Endothelial cell of umbilical vein (primary cell): ENCODE measurements around the gene PSD2. TPM values are rescaled to one million over a fixed set of nuclear protein-coding genes. Genes with fewer than 3 reads are reported as not detected.
"Not testable (repeated sequence)": the region's sequence is repeated elsewhere in the genome, so short reads cannot be mapped to it uniquely, and the experiment has no call there.

Experiments used
- BruUV-seq: library from RNA; stranded (reverse); fragments of 400-500 nt; replicated peaks from 2 replicates; lab custom pipeline; 2021; lab: Mats Ljungman, UMichigan
- CTCF ChIA-PET: fragments of 300-600, 350-600 bp; sonication (Branson Sonifier 250); formaldehyde crosslinking; loops from one replicate; lab custom pipeline; 2021; ENCODE audit warnings: antibody characterized with exemption, inconsistent platforms; lab: Charles Lee
- POLR2A ChIA-PET: fragments of 300-600, 350-600 bp; sonication (Branson Sonifier 250); formaldehyde crosslinking; loops from one replicate; lab custom pipeline; 2021; ENCODE audit warnings: antibody characterized with exemption, inconsistent platforms; lab: Charles Lee
- DNase-seq: peaks from one replicate; pipeline ENCODE4 v3.0.0-alpha.2; 2011; ENCODE audit warnings: low read depth, low spot score
- FAIRE-seq: peaks from 2 replicates; lab custom pipeline; 2011; peaks lifted over from hg19 to GRCh38; lab: Jason Lieb, UNC
- H2AFZ ChIP-seq: 2 replicates; pipeline ENCODE4 v1.6.0; 2012; ENCODE audit warnings: low read depth, low read length, control low read depth, inconsistent platforms
- H3K27ac ChIP-seq: 2 replicates; pipeline ENCODE4 v1.5.1; 2011; ENCODE audit warnings: low read depth, mild to moderate bottlenecking, control low read depth, low read length, moderate library complexity; ENCODE audit not compliant: insufficient read depth
- H3K27me3 ChIP-seq, 2 experiments: 2 replicates each; pipeline versions ENCODE4 v1.6.0 to v1.6.1; 2011; ENCODE audit warnings: low read length in 2 of 2, mixed read lengths in 1 of 2; ENCODE audit not compliant: control insufficient read depth in 2 of 2, insufficient read depth in 2 of 2
- H3K36me3 ChIP-seq, 2 experiments: 2 replicates in 1 of 2; 3 replicates in 1 of 2; pipeline ENCODE4 v1.5.1; 2011; ENCODE audit warnings: low read length in 2 of 2, mild to moderate bottlenecking in 1 of 2, moderate library complexity in 1 of 2; ENCODE audit not compliant: control insufficient read depth in 2 of 2, insufficient read depth in 2 of 2; ENCODE audit errors: extremely low read depth in 1 of 2
- H3K4me1 ChIP-seq: 3 replicates; pipeline ENCODE4 v1.5.1; 2011; ENCODE audit warnings: mild to moderate bottlenecking, low read length; ENCODE audit not compliant: control insufficient read depth, insufficient read depth; ENCODE audit errors: extremely low read depth
- H3K4me2 ChIP-seq: 2 replicates; pipeline ENCODE4 v1.6.1; 2011; ENCODE audit warnings: low read length, control low read depth, mixed read lengths; ENCODE audit not compliant: insufficient read depth
- H3K4me3 ChIP-seq, 3 experiments: fragments of 200-600 bp in 1 of 3; sonication (generic), shearing (Covaris generic) in 1 of 3; replicated peaks in 1 of 3; 2 replicates each; pipeline ENCODE4 v1.5.1; 2011 to 2016; ENCODE audit warnings: control low read depth in 3 of 3, low read length in 3 of 3, mild to moderate bottlenecking in 2 of 3, inconsistent platforms in 1 of 3, low read depth in 1 of 3, moderate library complexity in 1 of 3; ENCODE audit not compliant: insufficient read depth in 1 of 3
- H3K79me2 ChIP-seq: 2 replicates; pipeline ENCODE4 v1.6.0; 2012; ENCODE audit warnings: low read length, inconsistent platforms; ENCODE audit not compliant: control insufficient read depth, insufficient read depth
- H3K9ac ChIP-seq: replicated peaks from 2 replicates; pipeline ENCODE3; 2011; ENCODE audit warnings: low read length, control low read depth; ENCODE audit not compliant: insufficient read depth; ENCODE audit errors: extremely low read depth
- H3K9me1 ChIP-seq: replicated peaks from 3 replicates; pipeline ENCODE4 v1.6.0; 2011; ENCODE audit warnings: mild to moderate bottlenecking, low read length; ENCODE audit not compliant: control insufficient read depth, insufficient read depth; ENCODE audit errors: extremely low read depth
- H3K9me3 ChIP-seq: replicated peaks from 2 replicates; pipeline ENCODE4 v1.5.1; 2012; ENCODE audit warnings: low read length, inconsistent platforms; ENCODE audit not compliant: control insufficient read depth, insufficient read depth
- H4K20me1 ChIP-seq: replicated peaks from 2 replicates; pipeline ENCODE3; 2011; ENCODE audit warnings: mild to moderate bottlenecking, low read length; ENCODE audit not compliant: control insufficient read depth, insufficient read depth; ENCODE audit errors: extremely low read depth
- EZH2 ChIP-seq: IDR thresholded peaks from 2 replicates; pipeline ENCODE4 v1.6.1; 2012; ENCODE audit warnings: borderline replicate concordance, low read depth, mild to moderate bottlenecking, moderate library complexity, low read length, inconsistent platforms; ENCODE audit not compliant: severe bottlenecking
- GATA2 ChIP-seq: IDR thresholded peaks from 2 replicates; pipeline ENCODE4 v1.7.0; 2011; ENCODE audit warnings: low read depth, mild to moderate bottlenecking, moderate library complexity, mixed read lengths, low read length; ENCODE audit not compliant: insufficient read length, insufficient read depth
- JUN ChIP-seq: IDR thresholded peaks from 2 replicates; pipeline ENCODE4 v1.6.1; 2011; ENCODE audit warnings: borderline replicate concordance, low read depth; ENCODE audit not compliant: insufficient read length, insufficient read depth
- MYC ChIP-seq: IDR thresholded peaks from one replicate; pipeline ENCODE4 v1.6.1; 2011; ENCODE audit warnings: mild to moderate bottlenecking, low read depth, low read length
- POLR2A ChIP-seq: IDR thresholded peaks from 2 replicates; pipeline ENCODE4 v1.6.1; 2012; ENCODE audit warnings: low read depth, mild to moderate bottlenecking, control low read depth, low read length
- POLR2AphosphoS5 ChIP-seq: IDR thresholded peaks from 2 replicates; pipeline ENCODE4 v1.6.1; 2012; ENCODE audit warnings: low read depth, mild to moderate bottlenecking, control low read depth, low read length, moderate library complexity; ENCODE audit not compliant: insufficient read depth
- dilution Hi-C: fragments of 300-500 bp; cut with MboI; formaldehyde crosslinking; loops from one replicate; pipeline ENCODE4 v1.15.0; 2019; ENCODE audit warnings: low sequenced_read_pairs; ENCODE audit not compliant: extremely low pct_ligation_motif_present
- intact Hi-C: fragments of 100-400 bp; cut with micrococcal nuclease; formaldehyde crosslinking; loops from one replicate; pipeline ENCODE4 v1.10.0; 2022
- polyA plus RNA-seq, 4 experiments: library from polyadenylated mRNA; depleted of rRNA in 3 of 4; stranded (reverse) in 3 of 4; unstranded in 1 of 4; fragments of >200 nt; gene quantifications; 2 replicates each; pipeline versions ENCODE4 v1.2.1 to v1.2.3, GENCODE V29; 2011 to 2012; ENCODE audit warnings: missing spikeins in 1 of 4
- total RNA-seq: library from RNA; stranded (reverse); gene quantifications from 2 replicates; pipeline ENCODE4 v1.2.3, GENCODE V29; 2021
- TF ChIP-seq, protein P1 (sequence below), 2 donors: IDR thresholded peaks; 1 replicate in 1 of 2; 2 replicates in 1 of 2; pipeline ENCODE4 v1.5.1; 2011; ENCODE audit warnings: low read length in 2 of 2, mild to moderate bottlenecking in 2 of 2, moderate library complexity in 2 of 2, control low read depth in 1 of 2, inconsistent platforms in 1 of 2, low read depth in 1 of 2; ENCODE audit not compliant: insufficient read depth in 1 of 2; ENCODE audit errors: extremely low read depth in 1 of 2
- TF ChIP-seq, protein P2 (sequence below): IDR thresholded peaks from 2 replicates; pipeline ENCODE4 v1.6.1; 2011; ENCODE audit not compliant: insufficient read depth, insufficient read length

The PSD2 gene
- total and polyA plus RNA-seq, 2 donors (not counting 3 experiments of a cell fraction or from before 2014, with no cell fraction given): not detected

DNA sequence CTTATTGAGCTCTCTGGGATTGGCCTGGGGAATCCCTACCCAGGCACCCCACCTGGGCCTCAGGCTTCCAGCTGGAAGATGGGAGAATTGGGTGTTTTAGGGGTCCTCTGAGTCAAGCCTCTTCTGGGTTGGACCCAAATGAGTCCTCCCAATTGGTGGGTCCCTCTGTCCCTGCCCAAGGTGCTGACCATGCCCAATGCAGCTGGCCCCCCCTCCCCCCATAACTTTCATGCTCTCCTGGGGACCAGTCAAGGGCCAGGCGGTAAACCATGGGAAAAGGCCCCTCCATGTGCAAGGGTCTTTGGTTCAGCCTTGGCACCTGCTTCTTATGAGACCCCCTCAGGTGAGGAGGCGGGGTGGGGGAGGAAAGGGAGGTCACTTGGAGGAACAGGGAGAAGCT is 3.4 kb upstream of the PSD2 start:
- dilution Hi-C loops (no loop called here), intact Hi-C loops (no loop called here)
- no peak overlapping the region for H3K27ac ChIP-seq
- H3K27me3 ChIP-seq: peaks cover 33 to 37% of the 10 kb centered on the region in 2 experiments
- no peaks in the 10 kb centered on the region for H4K20me1 ChIP-seq
- H3K4me3 ChIP-seq: no peak overlapping the region
- DNase-seq: no peak
- no peaks in the 10 kb centered on the region for H3K9me1 ChIP-seq
- FAIRE-seq: no peak
- no peak overlapping the region for H2AFZ ChIP-seq
- no peak overlapping the region for H3K4me2 ChIP-seq
- no peak overlapping the region for H3K9ac ChIP-seq
- ChIA-PET CTCF (interaction anchor here (0.9 to 2.0 kb wide), 7 partner anchors 13 to 364 kb away, joined by 3 to 17 read pairs (median 4); no protein-coding TSS in a partner anchor), POLR2A (no interaction called here)
- no peaks in the 10 kb centered on the region for H3K9me3 ChIP-seq
- H3K79me2 ChIP-seq: no peaks in the 10 kb centered on the region
- no peak for TF ChIP-seq EZH2
- TF ChIP-seq, protein P1, sequence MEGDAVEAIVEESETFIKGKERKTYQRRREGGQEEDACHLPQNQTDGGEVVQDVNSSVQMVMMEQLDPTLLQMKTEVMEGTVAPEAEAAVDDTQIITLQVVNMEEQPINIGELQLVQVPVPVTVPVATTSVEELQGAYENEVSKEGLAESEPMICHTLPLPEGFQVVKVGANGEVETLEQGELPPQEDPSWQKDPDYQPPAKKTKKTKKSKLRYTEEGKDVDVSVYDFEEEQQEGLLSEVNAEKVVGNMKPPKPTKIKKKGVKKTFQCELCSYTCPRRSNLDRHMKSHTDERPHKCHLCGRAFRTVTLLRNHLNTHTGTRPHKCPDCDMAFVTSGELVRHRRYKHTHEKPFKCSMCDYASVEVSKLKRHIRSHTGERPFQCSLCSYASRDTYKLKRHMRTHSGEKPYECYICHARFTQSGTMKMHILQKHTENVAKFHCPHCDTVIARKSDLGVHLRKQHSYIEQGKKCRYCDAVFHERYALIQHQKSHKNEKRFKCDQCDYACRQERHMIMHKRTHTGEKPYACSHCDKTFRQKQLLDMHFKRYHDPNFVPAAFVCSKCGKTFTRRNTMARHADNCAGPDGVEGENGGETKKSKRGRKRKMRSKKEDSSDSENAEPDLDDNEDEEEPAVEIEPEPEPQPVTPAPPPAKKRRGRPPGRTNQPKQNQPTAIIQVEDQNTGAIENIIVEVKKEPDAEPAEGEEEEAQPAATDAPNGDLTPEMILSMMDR (IDR thresholded peaks at IDR 0.05; ENCODE audit: extremely low read depth in 1 of 2, insufficient read depth in 1 of 2, low read depth in 1 of 2, low read length in 2 of 2): no peak
- no peak for TF ChIP-seq JUN
- no peak for TF ChIP-seq MYC
- TF ChIP-seq GATA2: no peak
- TF ChIP-seq POLR2AphosphoS5: no peak
- TF ChIP-seq, protein P2, sequence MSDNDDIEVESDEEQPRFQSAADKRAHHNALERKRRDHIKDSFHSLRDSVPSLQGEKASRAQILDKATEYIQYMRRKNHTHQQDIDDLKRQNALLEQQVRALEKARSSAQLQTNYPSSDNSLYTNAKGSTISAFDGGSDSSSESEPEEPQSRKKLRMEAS: no peak
- no peak for TF ChIP-seq POLR2A
- BruUV-seq: no TSS peak
- peaks cover 3% of the 10 kb centered on the region for H3K4me1 ChIP-seq
- no peaks in the 10 kb centered on the region for H3K36me3 ChIP-seq

DNA sequence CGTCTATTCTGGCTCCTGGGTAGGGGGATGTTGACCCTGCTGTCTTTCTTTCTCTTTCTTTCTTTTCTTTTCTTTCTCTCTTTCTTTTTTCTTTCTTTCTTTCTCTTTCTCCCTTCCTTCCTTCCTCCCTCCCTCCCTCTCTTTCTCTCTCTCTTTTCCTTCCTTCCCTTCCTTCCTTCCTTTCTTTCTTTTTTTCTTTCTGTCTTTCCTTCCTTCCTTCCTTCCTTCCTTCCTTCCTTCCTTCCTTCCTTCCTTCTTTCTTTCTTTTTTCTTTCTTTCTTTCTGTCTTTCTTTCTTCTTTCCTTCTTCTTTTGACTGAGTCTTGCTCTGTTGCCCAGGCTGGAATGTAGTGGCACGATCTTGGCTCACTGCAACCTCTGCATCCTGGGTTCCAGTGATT is 3.0 kb upstream of the PSD2 start:
- POLR2A ChIA-PET: interaction anchor here (0.6 kb wide), 1 partner anchor 570 kb away, joined by 3 read pairs; no protein-coding TSS in a partner anchor
- H2AFZ ChIP-seq, H3K79me2 ChIP-seq, dilution Hi-C loops, BruUV-seq, H3K36me3 ChIP-seq, H3K9ac ChIP-seq, DNase-seq, H3K4me2 ChIP-seq, H3K9me3 ChIP-seq, H3K9me1 ChIP-seq, FAIRE-seq, H3K4me1 ChIP-seq, H4K20me1 ChIP-seq, H3K27ac ChIP-seq, intact Hi-C loops, H3K4me3 ChIP-seq: not testable (repeated sequence)
- CTCF ChIA-PET: interaction anchor here (0.9 to 2.0 kb wide), 4 partner anchors 13 to 176 kb away, joined by 3 to 17 read pairs (median 4); no protein-coding TSS in a partner anchor
- peaks cover 37 to 42% of the 10 kb centered on the region in 2 experiments for H3K27me3 ChIP-seq
